Left colon (tissue), 2 donors: ENCODE data around the gene HYAL4. TPM values are rescaled to one million over a fixed set of nuclear protein-coding genes. Genes with fewer than 3 reads are reported as not detected.
A peak's percentile ranks its signal among the peaks of the same experiment; 100 is the strongest.
"Not testable (repeated sequence)": the region's sequence is repeated elsewhere in the genome, so short reads cannot be mapped to it uniquely, and the experiment has no call there.

ENCODE experiments used
- ATAC-seq: fragments of 200-7000 bp; cut with Tn5 transposase; one replicate; pipeline ENCODE4 v1.9.1; 2020; ENCODE audit warnings: mild to moderate bottlenecking, moderate library complexity
- DNase-seq, 2 donors: peaks; one replicate each; pipeline ENCODE4 v3.0.0-alpha.2; 2020
- intact Hi-C, 2 donors: fragments of 100-400 bp; cut with DNase I in 1 of 2; cut with micrococcal nuclease in 1 of 2; formaldehyde crosslinking; loops; one replicate each; pipeline versions ENCODE4 v1.11.2 to v1.14.0; 2022; cut with DNase I, micrococcal nuclease
- total RNA-seq, 2 donors: library from RNA; stranded (reverse); fragmentation: NEBNext Ultra II Directional; extraction: Animal tissue kit (Norgen Biotek cat#: 25700); gene quantifications; one replicate each; pipeline ENCODE4 v1.2.1, GENCODE V29; 2021
- donor health status: DM: no; HTN: no; CAD: no.
- donor health status: DM: yes; HTN: yes; CAD: no.

Gene HYAL4
- total RNA-seq, 2 donors from 2014 or later, result not detected

DNA sequence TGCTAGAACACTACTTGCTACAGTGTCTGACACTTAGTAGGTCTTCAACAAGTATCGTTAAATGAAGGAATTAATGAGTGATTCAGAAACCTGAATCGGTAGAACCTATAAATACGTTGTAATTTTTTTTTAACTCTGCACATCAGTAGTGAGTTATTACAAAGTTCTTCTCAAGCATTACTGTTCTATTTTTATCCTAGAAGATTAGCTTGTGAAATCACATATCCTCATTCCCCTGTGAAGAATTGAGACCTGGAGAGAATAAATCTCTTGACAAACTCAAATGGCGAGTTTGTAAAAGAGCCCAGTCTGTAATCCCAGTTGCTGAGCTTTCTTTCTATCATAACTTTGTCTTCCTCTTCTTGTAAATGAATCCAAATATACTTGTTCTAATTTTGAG, 34.7 kb downstream of the HYAL4 start:
- ATAC-seq (no peak), DNase-seq (no peak)
- intact Hi-C loops, result no loop called here

GRCh38 chr7:123881300-123881699, 36.3 kb downstream of the HYAL4 start:
- ATAC-seq (no peak), DNase-seq (no peak)
- intact Hi-C loops, result no loop called here

GRCh38 chr7:123883154-123883553, 38.2 kb downstream of the HYAL4 start:
- ATAC-seq (no peak), DNase-seq (no peak)
- intact Hi-C loops, result no loop called here

DNA sequence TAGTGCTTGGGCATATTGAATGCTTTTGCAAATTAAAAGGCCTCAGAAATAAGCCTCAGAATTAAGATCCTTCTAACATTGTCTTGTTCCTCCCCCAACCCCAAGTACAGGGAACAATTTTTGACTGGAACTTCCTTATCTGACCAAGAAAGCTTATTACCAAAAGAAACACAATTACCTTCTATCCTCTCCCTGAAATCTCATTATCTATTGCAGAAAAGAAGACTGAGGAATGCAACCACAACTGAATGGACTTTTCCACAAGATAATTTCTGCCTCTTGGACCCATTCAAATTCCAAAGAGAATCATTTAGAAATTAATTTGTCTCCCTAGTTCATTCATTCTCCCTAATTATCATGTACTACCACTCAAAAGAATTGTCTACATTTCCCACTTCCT, 43.2 kb downstream of the HYAL4 start:
- no peak for DNase-seq
- no peak for ATAC-seq
- intact Hi-C loops, result no loop called here

DNA sequence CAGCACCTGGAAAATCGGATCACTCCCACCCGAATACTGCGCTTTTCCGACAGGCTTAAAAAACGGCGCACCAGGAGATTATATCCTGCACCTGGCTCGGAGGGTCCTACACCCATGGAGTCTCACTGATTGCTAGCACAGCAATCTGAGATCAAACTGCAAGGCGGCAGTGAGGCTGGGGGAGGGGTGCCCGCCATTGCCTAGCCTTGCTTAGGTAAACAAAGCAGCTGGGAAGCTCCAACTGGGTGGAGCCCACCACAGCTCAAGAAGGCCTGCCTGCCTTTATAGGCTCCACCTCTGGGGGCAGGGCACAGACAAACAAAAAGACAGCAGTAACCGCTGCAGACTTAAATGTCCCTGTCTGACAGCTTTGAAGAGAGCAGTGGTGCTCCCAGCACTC, 49.8 kb downstream of the HYAL4 start:
- DNase-seq, intact Hi-C loops, ATAC-seq: not testable (repeated sequence)

GRCh38 chr7:123901101-123901500, 56.1 kb downstream of the HYAL4 start:
- intact Hi-C loops, result no loop called here
- DNase-seq (no peak), ATAC-seq (peak; percentile 44)

- intact Hi-C loops, result no loop called here
- no peak for DNase-seq
- no peak for ATAC-seq
These were observed 60.7 kb downstream of the HYAL4 start for GRCh38 chr7:123905714-123906113.

GRCh38 chr7:123916240-123916724, 71.3 kb downstream of the HYAL4 start:
- ATAC-seq (peak; percentile 99), DNase-seq (peak in 1 of 2 donors; percentile 50)
- intact Hi-C loops, result no loop called here

DNA sequence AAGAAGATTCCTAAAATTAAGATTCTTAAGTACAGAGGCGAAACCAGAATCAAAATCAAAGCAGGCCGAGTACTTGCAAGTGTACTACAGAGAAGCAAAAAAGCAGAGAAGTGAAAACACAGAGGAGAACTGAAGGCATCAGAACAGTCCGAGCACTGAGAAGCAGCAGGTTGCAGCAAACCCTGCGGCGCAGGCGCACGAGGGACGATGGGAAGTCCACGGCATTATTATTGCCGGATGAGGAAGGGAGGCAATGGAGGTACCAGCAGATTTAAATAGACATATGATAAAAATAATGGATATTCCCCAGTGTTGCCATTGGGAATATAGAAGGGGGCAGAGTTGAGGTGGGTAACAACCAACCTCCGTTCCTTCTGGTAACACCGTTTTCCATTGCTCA, 72.9 kb downstream of the HYAL4 start:
- ATAC-seq, result no peak
- intact Hi-C loops, result no loop called here
- no peak for DNase-seq

GRCh38 chr7:123918309-123918708, 73.3 kb downstream of the HYAL4 start:
- intact Hi-C loops, result no loop called here
- DNase-seq, result no peak
- ATAC-seq, result no peak

GRCh38 chr7:123923599-123923998, 78.6 kb downstream of the HYAL4 start:
- DNase-seq (no peak), ATAC-seq (no peak)
- intact Hi-C loops, result no loop called here

DNA sequence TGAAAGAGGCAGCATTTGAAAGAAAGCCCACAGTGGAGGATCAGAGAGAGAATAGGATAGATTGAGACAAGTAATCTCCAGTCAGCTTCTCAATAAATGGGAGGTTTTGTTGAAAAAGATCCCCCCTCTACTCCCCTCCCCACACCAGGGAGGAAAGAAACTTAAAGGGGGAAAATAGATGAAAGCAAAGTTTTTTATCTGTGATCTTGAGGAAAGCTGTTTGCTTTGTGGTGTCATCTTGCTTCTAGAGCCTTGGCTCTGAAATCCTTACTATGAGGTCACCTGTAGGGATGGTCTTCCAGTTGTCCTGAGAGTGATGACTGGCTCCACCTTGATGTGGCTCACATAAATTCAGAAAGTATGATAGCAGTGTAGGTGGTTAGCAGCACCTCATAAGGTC, 80.0 kb downstream of the HYAL4 start, which contains the start of gene SPAM1:
TSS of gene SPAM1 (plus strand) at position 301 of the 400 bp plus-strand sequence. CDS start 28,330 bp downstream, outside the sequence.
- intact Hi-C loops, result no loop called here
- ATAC-seq, result no peak
- no peak for DNase-seq

Other genes with a start within 250 kb of the HYAL4 start
- gene ASB15, start 243.3 kb upstream of the HYAL4 start, total RNA-seq, result not detected
- gene LMOD2, start 189.3 kb upstream of the HYAL4 start, total RNA-seq, result not detected
- gene WASL, start 96.2 kb upstream of the HYAL4 start, total RNA-seq, result 100 to 1,000 TPM in 1 of 2 donors, 10 to 100 TPM in 1; 93.3 to 108 TPM
- not detected for gene SPAM1, start 80.1 kb downstream of the HYAL4 start, total RNA-seq
- gene TMEM229A, start 187.9 kb downstream of the HYAL4 start, total RNA-seq, result under 1 TPM in 1 of 2 donors, not detected in 1; 0.11 TPM